ENCODE results near the gene CDPF1.

DNA sequence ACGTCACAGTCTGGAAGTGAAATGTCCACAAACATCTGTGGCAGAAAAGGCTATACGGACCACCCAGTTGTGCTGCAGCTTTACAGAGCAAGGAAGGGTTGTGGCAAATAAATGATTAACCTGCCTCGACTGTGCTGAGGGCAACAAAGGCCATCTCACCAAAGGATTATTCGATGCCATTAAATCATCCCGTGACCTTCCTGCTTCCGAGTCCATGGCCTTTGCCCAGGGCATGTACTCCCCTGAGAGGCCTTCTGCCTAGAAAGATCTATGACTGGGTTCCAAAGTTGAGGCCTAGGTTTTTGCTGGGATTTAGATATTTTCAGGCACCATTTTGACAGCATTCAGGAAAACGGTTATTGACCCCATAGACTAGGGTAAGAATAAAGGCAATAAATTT, 9.2 kb downstream of the CDPF1 start:
- TF ChIP-seq, protein P1, sequence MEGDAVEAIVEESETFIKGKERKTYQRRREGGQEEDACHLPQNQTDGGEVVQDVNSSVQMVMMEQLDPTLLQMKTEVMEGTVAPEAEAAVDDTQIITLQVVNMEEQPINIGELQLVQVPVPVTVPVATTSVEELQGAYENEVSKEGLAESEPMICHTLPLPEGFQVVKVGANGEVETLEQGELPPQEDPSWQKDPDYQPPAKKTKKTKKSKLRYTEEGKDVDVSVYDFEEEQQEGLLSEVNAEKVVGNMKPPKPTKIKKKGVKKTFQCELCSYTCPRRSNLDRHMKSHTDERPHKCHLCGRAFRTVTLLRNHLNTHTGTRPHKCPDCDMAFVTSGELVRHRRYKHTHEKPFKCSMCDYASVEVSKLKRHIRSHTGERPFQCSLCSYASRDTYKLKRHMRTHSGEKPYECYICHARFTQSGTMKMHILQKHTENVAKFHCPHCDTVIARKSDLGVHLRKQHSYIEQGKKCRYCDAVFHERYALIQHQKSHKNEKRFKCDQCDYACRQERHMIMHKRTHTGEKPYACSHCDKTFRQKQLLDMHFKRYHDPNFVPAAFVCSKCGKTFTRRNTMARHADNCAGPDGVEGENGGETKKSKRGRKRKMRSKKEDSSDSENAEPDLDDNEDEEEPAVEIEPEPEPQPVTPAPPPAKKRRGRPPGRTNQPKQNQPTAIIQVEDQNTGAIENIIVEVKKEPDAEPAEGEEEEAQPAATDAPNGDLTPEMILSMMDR (IDR thresholded peaks at IDR 0.05) = no peak
- TF ChIP-seq POLR2A (IDR thresholded peaks at IDR 0.05) = no peak
